Suppressor macrophage treated with lipopolysaccharide for 1 hour (primary cell): Measurements from ENCODE around the gene CADM1.

Experiments used
- DNase-seq, 3 donors: peaks; one replicate each; pipeline ENCODE4 v3.0.0-alpha.2; 2020 to 2022

The CADM1 gene

GRCh38 chr11:115199481-115200069, 304.6 kb downstream of the CADM1 start:
- DNase-seq: no peak

GRCh38 chr11:115198321-115198741, 305.9 kb downstream of the CADM1 start:
- DNase-seq: no peak

DNA sequence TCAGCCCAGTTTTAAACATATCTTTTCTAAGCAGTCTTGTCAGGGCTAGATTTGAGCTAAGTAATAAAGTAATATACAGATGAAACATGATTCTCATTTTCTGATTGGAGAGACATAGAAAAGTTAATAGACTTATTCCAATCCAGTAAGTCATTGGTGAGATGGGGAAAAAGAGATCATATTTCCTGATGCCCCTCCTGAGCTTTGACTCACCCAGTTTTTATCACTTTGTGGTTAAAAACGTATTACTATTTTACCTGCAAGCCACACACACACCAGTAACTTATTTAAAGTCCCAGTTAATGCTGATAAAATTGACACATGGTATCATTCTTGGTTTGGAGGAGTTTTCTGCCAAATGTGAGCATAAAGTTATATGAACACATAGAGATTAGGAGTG, 306.8 kb downstream of the CADM1 start:
- DNase-seq: no peak

GRCh38 chr11:115197031-115197430, 307.2 kb downstream of the CADM1 start:
- DNase-seq: no peak

- no peak for DNase-seq
These were observed 309.5 kb downstream of the CADM1 start for GRCh38 chr11:115194802-115195110.

- DNase-seq: no peak
These were observed 310.1 kb downstream of the CADM1 start for GRCh38 chr11:115193914-115194801.

DNA sequence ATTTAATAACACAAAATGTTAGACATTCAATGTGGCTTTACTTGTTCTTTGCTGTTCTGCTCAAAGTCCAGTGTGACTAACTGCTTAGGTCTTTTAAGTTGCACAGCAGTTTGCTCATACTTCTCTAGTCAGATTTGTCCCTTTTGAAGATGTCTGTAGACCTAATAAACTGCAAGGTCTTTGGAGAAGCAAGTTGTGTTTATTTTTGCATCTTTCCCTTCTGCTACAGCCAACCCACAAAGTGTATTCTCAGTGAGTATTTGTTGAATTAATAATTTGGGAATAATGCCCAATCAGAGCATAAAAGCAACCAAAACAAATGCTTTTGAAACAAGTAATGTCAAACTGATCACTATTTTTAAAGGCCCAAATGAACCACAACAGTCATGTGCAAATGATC, 312.5 kb downstream of the CADM1 start:
- no peak for DNase-seq

DNA sequence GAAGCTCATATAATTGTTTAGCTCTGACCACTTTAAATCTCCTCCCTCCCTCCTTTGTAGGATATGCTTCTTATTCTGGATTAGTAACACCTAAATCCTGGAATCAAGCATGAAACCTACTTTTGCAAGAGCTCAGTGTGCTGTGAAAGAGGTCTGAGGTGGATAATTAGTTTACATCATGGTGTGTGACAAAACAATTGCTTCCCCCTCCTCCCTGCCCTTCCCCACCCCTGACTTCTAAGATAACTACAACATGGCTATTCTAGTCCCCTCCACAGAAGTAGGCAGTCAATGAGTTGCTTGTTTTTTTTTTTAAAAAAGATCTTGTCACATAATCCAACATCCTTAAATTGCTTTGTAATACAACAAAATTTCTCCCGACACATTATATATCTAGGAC, 314.0 kb downstream of the CADM1 start:
- no peak for DNase-seq

GRCh38 chr11:115188898-115189278, 315.3 kb downstream of the CADM1 start:
- DNase-seq: no peak

GRCh38 chr11:115188188-115188897, 315.9 kb downstream of the CADM1 start:
- no peak for DNase-seq

- DNase-seq: no peak
These were observed 318.3 kb downstream of the CADM1 start for GRCh38 chr11:115185931-115186330.

GRCh38 chr11:115185507-115185906, 318.7 kb downstream of the CADM1 start:
- DNase-seq: no peak

DNA sequence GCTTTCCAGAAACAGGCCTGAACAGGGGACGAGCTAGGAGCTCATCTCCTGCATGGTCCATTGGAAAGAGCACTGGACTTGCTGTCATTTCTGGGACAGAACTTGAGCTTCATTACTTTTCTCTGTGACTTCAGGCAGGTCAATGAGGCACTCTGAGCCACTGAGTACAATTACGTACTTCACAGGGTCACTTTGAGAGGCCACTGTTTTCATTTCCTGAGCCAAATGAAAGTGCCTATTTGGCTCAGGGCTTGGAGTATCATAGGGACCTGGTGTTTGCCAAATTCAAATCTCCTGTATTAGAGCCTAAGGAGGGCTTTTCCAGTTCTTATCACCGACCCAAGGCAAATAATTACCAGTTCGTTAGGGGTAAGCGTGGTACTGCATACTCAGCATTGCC, 319.3 kb downstream of the CADM1 start:
- DNase-seq: no peak

DNA sequence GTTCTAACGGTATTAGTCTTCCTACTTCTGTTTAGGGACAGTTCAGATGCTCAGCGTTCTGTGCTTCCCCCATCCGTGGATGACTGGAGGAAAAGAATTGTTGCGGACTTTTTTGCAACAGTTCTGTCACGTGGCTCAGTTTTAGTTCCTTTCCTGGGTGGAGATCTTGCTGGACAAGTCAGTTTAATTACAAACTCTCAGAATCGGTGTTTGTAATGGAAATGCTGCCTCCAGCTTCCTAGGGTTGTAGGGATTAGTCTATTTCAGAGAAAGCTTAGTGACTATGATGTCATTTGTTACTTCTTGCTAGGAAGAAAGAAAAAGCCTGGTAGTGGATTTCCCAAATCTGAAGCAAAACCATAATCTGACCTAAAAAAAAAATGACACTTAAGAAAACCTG, 320.4 kb downstream of the CADM1 start:
- no peak for DNase-seq

- DNase-seq: no peak
These were observed 321.1 kb downstream of the CADM1 start for GRCh38 chr11:115183136-115183535.

DNA sequence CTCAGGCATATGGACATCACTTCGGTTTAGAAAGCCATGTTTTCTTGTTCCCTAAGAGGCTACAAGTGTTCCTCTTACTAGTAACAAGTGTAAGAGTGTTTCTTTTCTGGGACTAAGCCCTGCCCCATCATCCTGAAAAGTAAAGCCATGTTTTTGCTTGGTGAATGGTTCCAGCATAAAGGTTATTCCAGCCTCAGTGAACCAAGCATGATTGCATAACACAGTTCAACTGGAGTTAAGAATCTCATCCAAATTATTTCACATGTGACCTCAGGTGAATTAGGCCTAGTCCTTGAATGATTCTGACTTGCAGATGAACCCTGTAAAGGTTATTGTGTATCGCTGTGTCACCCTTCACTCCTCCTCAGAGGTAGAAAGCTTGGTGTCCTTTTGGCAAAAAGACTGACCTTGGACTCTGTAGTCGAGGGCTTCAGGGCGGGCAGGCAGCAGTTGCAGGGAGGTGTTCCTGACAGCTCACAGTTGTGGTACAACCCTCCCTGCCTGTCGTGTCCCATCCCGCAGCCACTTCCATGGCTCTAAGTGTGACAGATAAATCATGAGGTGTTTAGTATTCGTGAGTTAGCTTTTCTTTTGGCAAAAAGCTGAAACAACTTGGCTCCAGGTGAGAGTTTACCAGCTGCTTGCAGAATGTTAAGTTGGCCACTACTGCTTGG, 321.8 kb downstream of the CADM1 start:
- no peak for DNase-seq

GRCh38 chr11:115181538-115181937, 322.7 kb downstream of the CADM1 start:
- no peak for DNase-seq

DNA sequence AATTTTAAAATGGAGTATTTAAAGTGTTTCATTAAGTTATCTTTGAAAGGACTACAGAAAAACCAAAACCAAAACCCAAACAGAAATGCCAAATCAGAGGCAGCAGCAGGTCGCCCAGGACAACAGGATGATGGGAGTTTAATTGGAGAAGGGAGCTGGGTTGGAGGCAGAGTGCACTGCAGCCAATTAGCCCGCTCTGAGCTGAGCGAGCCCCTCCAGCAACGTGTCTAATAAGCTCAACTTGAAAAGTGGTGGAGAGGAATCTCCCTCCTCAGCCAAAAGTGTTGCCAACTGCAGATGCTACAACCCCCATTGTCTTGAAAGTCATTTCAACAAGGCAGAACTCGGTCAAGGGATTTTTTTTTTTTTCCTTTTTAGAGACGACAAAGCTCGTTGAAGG, 323.9 kb downstream of the CADM1 start:
- DNase-seq: no peak

GRCh38 chr11:115179636-115180035, 324.6 kb downstream of the CADM1 start:
- no peak for DNase-seq

DNA sequence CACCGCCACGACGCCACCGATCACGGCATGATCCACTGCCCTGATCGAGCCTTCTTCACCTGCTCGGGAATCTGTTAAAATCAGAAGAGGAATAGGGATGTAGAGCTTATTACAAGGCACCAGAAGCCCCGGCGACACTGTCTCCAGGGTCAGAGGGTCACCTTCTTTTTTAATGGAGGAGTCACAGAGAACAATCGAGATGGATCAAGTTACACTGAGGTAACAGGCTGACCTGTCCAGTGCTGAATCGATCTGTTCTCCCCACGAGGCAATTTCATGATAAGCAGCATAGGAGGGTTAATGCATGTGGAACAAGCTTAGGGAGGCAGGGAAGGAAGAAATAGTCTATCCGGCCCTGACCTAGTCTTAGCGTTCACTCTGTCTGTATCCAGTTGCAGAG, 325.5 kb downstream of the CADM1 start:
- no peak for DNase-seq

GRCh38 chr11:115173136-115173535, 331.1 kb downstream of the CADM1 start:
- no peak for DNase-seq

DNA sequence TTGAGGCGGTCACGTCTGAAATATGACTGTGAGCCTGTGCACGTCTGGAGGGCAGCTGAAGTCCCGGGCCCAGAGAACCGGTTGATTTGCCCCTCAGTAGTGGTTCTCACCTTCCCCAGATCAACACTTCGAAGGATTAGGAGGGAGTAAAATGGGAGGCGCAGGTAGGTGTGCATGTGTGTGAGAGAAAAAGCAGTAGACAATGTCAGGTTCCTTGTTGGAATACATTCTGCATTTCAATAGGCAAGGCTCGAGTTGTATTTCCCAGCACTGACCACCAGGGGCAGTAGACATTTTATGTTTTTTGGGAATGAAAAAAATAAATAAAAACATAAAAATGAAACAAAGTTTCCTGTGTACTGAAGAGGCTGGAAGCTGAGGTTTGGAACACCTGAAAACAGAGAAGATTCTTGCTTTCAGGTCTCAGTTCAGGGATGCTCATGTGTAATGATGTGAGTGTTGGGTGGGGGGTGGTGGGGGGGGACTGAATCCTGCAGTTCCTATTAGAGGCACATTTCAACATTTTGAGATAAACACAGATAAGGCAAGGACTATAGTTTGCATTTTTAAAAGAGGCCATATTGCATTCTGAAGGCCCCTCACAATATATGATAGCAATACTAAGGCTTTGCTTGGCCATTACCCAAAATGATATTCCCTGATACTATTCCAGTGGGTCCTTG, 333.9 kb downstream of the CADM1 start:
- DNase-seq: peak; percentile 40 to 53 (median 47)

DNA sequence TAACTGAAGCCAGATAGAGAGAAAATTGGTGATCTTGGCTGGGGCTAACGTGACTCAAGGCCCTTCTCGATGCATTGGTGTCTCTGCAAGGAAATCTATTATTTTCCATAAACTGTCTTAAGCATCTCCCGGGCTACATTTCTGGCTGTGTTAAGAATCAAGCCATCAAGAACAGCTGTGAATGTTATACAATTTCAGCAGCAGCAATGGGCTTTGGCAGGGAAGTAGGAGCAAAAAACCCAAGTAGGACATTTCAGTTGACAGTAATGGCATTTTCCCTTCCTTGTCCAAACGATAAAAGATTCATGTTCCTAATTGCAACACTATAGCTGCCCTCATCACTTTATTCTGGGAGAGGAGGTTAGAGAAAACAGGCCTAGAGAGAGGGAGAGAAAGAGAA, 335.0 kb downstream of the CADM1 start:
- DNase-seq: no peak
